Raji (cell line): ENCODE data around the gene TBC1D20.

Experiments used
- POLR2A ChIP-seq: IDR thresholded peaks from 2 replicates; pipeline ENCODE4 v1.6.1; 2011; ENCODE audit warnings: low read depth, low read length, control low read depth; ENCODE audit not compliant: insufficient read depth

Gene TBC1D20

DNA sequence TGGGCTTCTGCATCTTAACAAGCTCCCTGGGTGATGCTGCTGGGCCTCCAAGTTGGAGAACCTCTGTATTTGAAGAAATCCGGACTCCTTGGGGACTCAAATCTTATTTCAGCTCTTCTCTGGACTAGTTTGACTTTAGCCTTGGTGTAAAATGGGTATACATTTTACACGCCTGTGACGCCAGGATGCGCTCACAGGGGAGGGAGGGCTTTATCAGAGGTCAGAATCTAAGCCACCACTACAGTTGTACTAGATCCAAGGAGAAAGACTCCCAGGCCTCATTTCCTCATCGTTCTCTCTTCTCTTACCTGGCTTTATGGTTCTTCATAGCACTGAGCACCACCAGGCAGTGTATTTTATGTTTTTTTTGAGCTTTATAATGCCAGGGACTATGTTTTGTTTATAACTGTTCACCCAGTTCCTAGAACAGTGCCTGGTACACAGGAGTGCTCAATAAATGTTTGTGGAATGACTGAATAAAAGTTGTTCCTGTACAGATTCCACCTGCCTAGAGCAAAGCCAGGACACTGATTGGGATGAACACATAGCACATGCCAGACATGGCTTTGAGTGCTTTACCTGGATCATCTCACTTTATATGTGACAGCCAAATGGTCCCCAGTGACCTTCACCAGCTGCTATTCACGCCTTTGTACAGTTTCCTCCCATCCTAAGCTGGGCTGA, 59.3 kb downstream of the TBC1D20 start:
- no peak for TF ChIP-seq POLR2A

DNA sequence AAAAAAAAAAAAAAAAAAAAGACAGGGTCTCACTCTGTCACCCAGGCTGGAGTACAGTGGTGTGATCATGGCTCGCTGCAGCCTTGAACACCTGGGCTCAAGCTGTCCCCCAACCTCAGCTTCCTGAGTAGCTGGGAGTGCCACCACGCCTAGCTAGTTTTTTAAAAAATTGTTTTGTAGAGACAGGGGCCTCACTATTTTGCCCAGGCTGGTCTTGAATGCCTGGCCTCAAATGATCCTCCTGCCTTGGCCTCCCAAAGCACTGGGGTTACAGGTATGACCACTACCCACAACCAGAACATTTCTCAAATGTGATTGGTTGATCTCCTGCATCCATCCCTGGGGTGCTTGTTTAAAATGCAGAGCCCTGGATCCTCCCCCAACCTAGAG, 59.8 kb downstream of the TBC1D20 start:
- TF ChIP-seq POLR2A: no peak

GRCh38 chr20:401682-402495, 60.4 kb downstream of the TBC1D20 start:
- no peak for TF ChIP-seq POLR2A

DNA sequence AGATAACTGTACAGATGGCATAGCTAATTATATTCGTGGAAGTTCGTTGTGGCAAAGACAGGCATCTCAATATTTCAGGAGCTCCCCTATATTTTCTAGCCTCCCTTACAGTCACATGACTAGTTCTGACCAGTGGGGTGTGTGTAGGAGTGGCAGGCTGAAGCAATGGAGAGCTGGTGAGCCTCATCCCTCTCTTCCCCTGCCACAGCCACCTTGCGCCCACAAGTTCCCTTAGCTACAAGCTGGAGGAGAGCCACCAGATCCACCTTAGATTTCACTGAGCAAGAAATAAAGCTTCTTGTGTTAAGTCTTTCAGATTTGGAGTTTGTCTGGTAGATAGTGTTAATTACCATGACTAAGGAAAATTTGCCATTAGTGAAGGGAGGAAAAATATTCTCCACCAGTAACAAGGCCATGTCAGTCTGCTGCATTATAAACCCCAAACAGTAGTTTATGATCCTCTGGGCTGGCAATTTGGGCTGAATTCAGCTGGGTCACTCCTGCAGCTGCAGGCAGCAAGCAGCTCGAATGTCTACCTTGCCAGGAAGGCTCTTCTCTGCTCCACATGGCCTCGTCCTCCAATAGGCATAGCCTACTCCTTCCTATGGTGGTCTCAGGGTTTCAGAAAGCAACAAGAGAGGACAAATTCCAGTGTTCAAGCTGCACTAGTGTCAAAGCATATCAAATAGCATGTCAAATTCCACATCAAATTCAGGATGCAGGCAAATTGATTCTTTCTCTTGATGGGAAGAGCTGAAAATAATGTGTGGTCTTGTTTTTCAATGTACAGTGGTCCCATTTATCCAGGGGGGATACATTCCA, 61.7 kb downstream of the TBC1D20 start:
- no peak for TF ChIP-seq POLR2A

DNA sequence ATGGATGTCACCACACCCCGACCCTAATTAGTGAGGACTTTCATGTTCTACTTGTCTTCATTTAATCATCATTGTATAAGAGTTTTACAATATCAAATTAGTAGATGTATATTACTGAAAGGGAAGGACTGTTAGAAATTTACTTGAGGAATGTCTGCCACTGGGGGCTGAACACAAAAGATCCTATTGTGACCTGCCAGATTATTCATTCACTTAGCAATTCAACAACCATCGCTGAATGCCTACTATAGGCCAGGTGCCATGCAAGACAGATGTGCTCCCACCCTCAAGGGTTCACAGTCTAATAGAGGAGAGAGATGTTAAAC, 62.2 kb downstream of the TBC1D20 start:
- no peak for TF ChIP-seq POLR2A

DNA sequence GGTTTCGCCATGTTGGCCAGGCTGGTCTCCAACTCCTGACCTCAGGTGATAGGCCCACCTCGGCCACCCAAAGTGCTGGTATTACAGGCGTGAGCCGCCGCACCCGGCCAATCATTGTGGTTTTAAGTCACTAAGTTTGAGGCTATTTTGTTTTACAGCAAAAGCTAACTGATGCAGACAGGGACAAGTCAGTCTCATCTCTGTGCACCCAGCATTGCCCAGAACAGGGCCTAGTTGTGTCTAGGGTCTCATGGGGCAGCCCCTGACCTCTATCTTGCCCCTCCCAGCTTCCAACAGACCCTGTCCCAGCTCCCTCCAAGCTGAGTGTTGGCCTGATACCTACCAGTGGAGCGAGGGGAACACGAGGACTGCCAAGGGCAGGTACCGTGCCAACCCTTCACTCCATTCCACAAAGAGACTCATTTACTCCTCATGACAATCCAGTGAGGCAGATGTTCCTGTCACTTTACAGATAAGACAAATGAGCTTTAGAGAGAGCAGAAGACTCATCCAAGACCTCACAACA, 63.1 kb downstream of the TBC1D20 start:
- TF ChIP-seq POLR2A: no peak

- TF ChIP-seq POLR2A: no peak
Observed at GRCh38 chr20:397432-398237, 64.7 kb downstream of the TBC1D20 start.

- TF ChIP-seq POLR2A: no peak
Observed at GRCh38 chr20:396619-397431, 65.5 kb downstream of the TBC1D20 start.

DNA sequence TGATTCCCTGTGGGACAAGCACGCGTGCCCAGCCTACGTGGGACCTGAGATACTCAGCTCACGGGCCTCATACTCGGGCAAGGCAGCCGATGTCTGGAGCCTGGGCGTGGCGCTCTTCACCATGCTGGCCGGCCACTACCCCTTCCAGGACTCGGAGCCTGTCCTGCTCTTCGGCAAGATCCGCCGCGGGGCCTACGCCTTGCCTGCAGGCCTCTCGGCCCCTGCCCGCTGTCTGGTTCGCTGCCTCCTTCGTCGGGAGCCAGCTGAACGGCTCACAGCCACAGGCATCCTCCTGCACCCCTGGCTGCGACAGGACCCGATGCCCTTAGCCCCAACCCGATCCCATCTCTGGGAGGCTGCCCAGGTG, 66.1 kb downstream of the TBC1D20 start:
- no peak for TF ChIP-seq POLR2A

DNA sequence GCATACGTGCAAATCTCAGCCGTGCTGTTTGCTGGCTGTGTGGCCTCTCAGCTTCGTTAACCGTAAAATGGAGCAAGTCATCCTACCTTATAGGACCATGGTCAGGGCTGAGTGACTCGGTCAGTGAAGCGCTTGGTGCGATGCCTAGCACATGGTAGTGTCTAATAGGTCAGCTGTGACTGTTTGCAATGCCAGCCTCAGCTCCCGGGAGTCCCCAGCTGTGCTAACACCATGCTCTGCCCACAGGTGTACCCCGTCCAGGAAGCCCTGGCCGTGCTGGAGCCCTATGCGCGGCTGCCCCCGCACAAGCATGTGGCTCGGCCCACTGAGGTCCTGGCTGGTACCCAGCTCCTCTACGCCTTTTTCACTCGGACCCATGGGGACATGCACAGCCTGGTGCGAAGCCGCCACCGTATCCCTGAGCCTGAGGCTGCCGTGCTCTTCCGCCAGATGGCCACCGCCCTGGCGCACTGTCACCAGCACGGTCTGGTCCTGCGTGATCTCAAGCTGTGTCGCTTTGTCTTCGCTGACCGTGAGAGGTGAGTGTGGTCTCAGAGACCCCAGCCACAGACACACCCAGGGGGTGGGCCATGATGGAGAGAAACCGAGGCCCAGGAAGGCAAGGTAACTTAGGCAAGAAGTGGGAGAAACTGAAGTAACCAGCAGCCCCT, 71.2 kb downstream of the TBC1D20 start:
- no peak for TF ChIP-seq POLR2A

- TF ChIP-seq POLR2A: no peak
Observed at GRCh38 chr20:389220-389619, 73.1 kb downstream of the TBC1D20 start.

GRCh38 chr20:388034-388994, 74.0 kb downstream of the TBC1D20 start:
- no peak for TF ChIP-seq POLR2A
